ENCODE measurements around the gene MLYCD. TPM values are rescaled to one million over a fixed set of nuclear protein-coding genes. Genes with fewer than 3 reads are reported as not detected.
A peak's percentile ranks its signal among the peaks of the same experiment; 100 is the strongest.

The MLYCD gene
- total RNA-seq, 4 donors from 2014 or later: 9.6 to 15.8 (median 12.3) TPM

GRCh38 chr16:83895243-83895642 lies 3.7 kb upstream of the MLYCD start:
- Histone ChIP-seq H3K9me3 (peaks cover 0 to 16% (median 7%) of the 10 kb centered on the region in 4 donors), H3K4me1 (peaks cover 10 to 17% (median 16%) of the 10 kb centered on the region in 4 donors), H3K27me3 (no peaks in the 10 kb centered on the region), H3K4me3 (no peak overlapping the region), H3K27ac (replicated peaks in 1 of 4) (no peak overlapping the region), H3K36me3 (no peaks in the 10 kb centered on the region)
- TF ChIP-seq CTCF (IDR thresholded peaks at IDR 0.05): no peak
- TF ChIP-seq POLR2A (IDR thresholded peaks at IDR 0.05; ENCODE audit: low read depth): no peak
- TF ChIP-seq EP300 (IDR thresholded peaks at IDR 0.05): no peak
- no peak for TF ChIP-seq POLR2AphosphoS5 (IDR thresholded peaks at IDR 0.05)
- intact Hi-C loops (cut with DNase I): loop anchor here (5.0 kb wide), 2 partner anchors 57 to 88 kb away; partner anchors contain the start of genes HSBP1 and OSGIN1
- WGBS: 74% methylated on average over 4 of the region's 4 CpGs
- DNase-seq (ENCODE audit: extremely low spot score): no peak

- no peak for DNase-seq (ENCODE audit: extremely low spot score)
- whole genome bisulfite sequencing: 88% methylated on average over 3 of the region's 3 CpGs
- Histone ChIP-seq H3K9me3 (peaks cover 0 to 10% (median 7%) of the 10 kb centered on the region in 4 donors), H3K4me3 (no peak overlapping the region), H3K4me1 (peaks cover 11 to 24% (median 23%) of the 10 kb centered on the region in 4 donors), H3K27ac (replicated peaks in 1 of 4) (no peak overlapping the region), H3K27me3 (no peaks in the 10 kb centered on the region), H3K36me3 (no peaks in the 10 kb centered on the region)
- TF ChIP-seq POLR2AphosphoS5 (IDR thresholded peaks at IDR 0.05) (no peak), CTCF (IDR thresholded peaks at IDR 0.05) (no peak), EP300 (IDR thresholded peaks at IDR 0.05) (no peak), POLR2A (IDR thresholded peaks at IDR 0.05; ENCODE audit: low read depth) (no peak)
- intact Hi-C loops (cut with DNase I): loop anchor here (5.0 kb wide), 2 partner anchors 56 to 89 kb away; partner anchors contain the start of genes HSBP1 and OSGIN1
Measured at GRCh38 chr16:83895942-83896341, 3.0 kb upstream of the MLYCD start.

GRCh38 chr16:83899272-83899897 lies 470 bp downstream of the MLYCD start:
- intact Hi-C loops (cut with DNase I): loop anchor here (5.0 kb wide), 2 partner anchors 53 to 92 kb away; partner anchors contain the start of genes HSBP1 and OSGIN1
- no peak for DNase-seq (ENCODE audit: extremely low spot score)

GRCh38 chr16:83899978-83900377 lies 1.1 kb downstream of the MLYCD start:
- H3K36me3 ChIP-seq: no peaks in the 10 kb centered on the region
- peak overlapping the region; percentile 92 to 99 (median 98) for H3K27ac ChIP-seq (replicated peaks in 1 of 4)
- H3K4me1 ChIP-seq: peaks cover 31 to 65% (median 61%) of the 10 kb centered on the region in 4 donors
- no peak for DNase-seq (ENCODE audit: extremely low spot score)
- TF ChIP-seq CTCF (IDR thresholded peaks at IDR 0.05): no peak
- no peak for TF ChIP-seq POLR2A (IDR thresholded peaks at IDR 0.05; ENCODE audit: low read depth)
- no peak for TF ChIP-seq EP300 (IDR thresholded peaks at IDR 0.05)
- intact Hi-C loops (cut with DNase I): loop anchor here (5.0 kb wide), 2 partner anchors 52 to 93 kb away; partner anchors contain the start of genes HSBP1 and OSGIN1
- peak overlapping the region; percentile 85 to 96 (median 90) for H3K4me3 ChIP-seq
- WGBS: 76% methylated on average over 3 of the region's 3 CpGs
- no peaks in the 10 kb centered on the region for H3K27me3 ChIP-seq
- no peaks in the 10 kb centered on the region for H3K9me3 ChIP-seq

More at GRCh38 chr16:83899272-83899897, 470 bp downstream of the MLYCD start:
- H3K4me1 ChIP-seq: peaks cover 31 to 59% (median 55%) of the 10 kb centered on the region in 4 donors
- H3K4me3 ChIP-seq: peak overlapping the region; percentile 85 to 96 (median 90)
- no peaks in the 10 kb centered on the region for H3K9me3 ChIP-seq
- H3K36me3 ChIP-seq: no peaks in the 10 kb centered on the region
- WGBS: 0% methylated on average over 9 of the region's 73 CpGs
- H3K27me3 ChIP-seq: no peaks in the 10 kb centered on the region
- peak overlapping the region; percentile 92 to 99 (median 98) for H3K27ac ChIP-seq (replicated peaks in 1 of 4)
- TF ChIP-seq EP300 (IDR thresholded peaks at IDR 0.05) (no peak), CTCF (IDR thresholded peaks at IDR 0.05) (no peak), POLR2AphosphoS5 (IDR thresholded peaks at IDR 0.05) (peak in 1 of 2 donors; percentile 19), POLR2A (IDR thresholded peaks at IDR 0.05; ENCODE audit: low read depth) (peak; percentile 8)

Measured in esophagus muscularis mucosa (tissue), 4 donors.